Gastroesophageal sphincter (tissue), 3 donors: Measurements from ENCODE around the gene ATF6.

ENCODE experiments used
- CTCF ChIP-seq, 4 experiments: fragments of 200-600 bp in 2 of 4; fragments of 450-650 bp in 2 of 4; sonication (generic) in 1 of 4; IDR thresholded peaks; one replicate each; pipeline ENCODE4 v1.5.1; 2017 to 2019; ENCODE audit warnings: antibody characterized with exemption in 4 of 4, mild to moderate bottlenecking in 2 of 4, moderate library complexity in 2 of 4
- EP300 ChIP-seq: sonication (generic); formaldehyde crosslinking; IDR thresholded peaks from one replicate; pipeline ENCODE4 v1.6.1; 2017; ENCODE audit warnings: antibody characterized with exemption, mild to moderate bottlenecking
- POLR2A ChIP-seq, 2 donors: fragments of 450-650 bp; IDR thresholded peaks; one replicate each; pipeline ENCODE4 v1.6.1; 2017; ENCODE audit warnings: antibody characterized with exemption in 2 of 2, mild to moderate bottlenecking in 2 of 2, moderate library complexity in 1 of 2
- POLR2AphosphoS5 ChIP-seq: sonication (generic); formaldehyde crosslinking; IDR thresholded peaks from one replicate; pipeline ENCODE4 v1.6.1; 2017; ENCODE audit warnings: antibody characterized with exemption

- no peak for TF ChIP-seq CTCF (IDR thresholded peaks at IDR 0.05)
- no peak for TF ChIP-seq POLR2A (IDR thresholded peaks at IDR 0.05)
- no peak for TF ChIP-seq POLR2AphosphoS5
- no peak for TF ChIP-seq EP300
Measured at GRCh38 chr1:161943737-161944136, 177.6 kb downstream of the ATF6 start.
